Type B pancreatic cell (in vitro differentiated cells): Measurements from ENCODE around the gene BANP. TPM values are rescaled to one million over a fixed set of nuclear protein-coding genes. Genes with fewer than 3 reads are reported as not detected.
"Not testable (repeated sequence)": the region's sequence is repeated elsewhere in the genome, so short reads cannot be mapped to it uniquely, and the experiment has no call there.

Experiments used
- DNase-seq: peaks from one replicate; pipeline ENCODE4 v3.0.0; 2021; ENCODE audit warnings: mixed read lengths; ENCODE audit not compliant: unreplicated experiment; ENCODE audit errors: extremely low spot score
- H3K27ac Mint-ChIP-seq: 2 replicates; pipeline ENCODE4 v1.8.0; 2021; ENCODE audit warnings: mild to moderate bottlenecking, mixed read lengths
- H3K27me3 Mint-ChIP-seq: 2 replicates; pipeline ENCODE4 v1.8.0; 2021; ENCODE audit warnings: mixed read lengths
- H3K36me3 Mint-ChIP-seq: 2 replicates; pipeline ENCODE4 v1.8.0; 2021; ENCODE audit warnings: mixed read lengths
- H3K4me1 Mint-ChIP-seq: one replicate; pipeline ENCODE4 v1.8.0; 2021; ENCODE audit warnings: mixed read lengths; ENCODE audit not compliant: unreplicated experiment
- H3K4me3 Mint-ChIP-seq: 2 replicates; pipeline ENCODE4 v1.8.0; 2021; ENCODE audit warnings: mild to moderate bottlenecking, mixed read lengths
- H3K9me3 Mint-ChIP-seq: 2 replicates; pipeline ENCODE4 v1.8.0; 2021; ENCODE audit warnings: mixed read lengths
- total RNA-seq: library from RNA; stranded (reverse); gene quantifications from 2 replicates; pipeline ENCODE4 v1.2.1, GENCODE V29; 2021; ENCODE audit warnings: low replicate concordance
- TF ChIP-seq, protein P1 (sequence below): fragments of 200-600 bp; sonication (generic); conservative IDR thresholded peaks from 2 replicates; pipeline ENCODE4 v1.5.0; 2021; ENCODE audit warnings: antibody characterized with exemption, mild to moderate bottlenecking

BANP gene
- total RNA-seq, 1 donor from 2014 or later = 36.9 TPM

DNA sequence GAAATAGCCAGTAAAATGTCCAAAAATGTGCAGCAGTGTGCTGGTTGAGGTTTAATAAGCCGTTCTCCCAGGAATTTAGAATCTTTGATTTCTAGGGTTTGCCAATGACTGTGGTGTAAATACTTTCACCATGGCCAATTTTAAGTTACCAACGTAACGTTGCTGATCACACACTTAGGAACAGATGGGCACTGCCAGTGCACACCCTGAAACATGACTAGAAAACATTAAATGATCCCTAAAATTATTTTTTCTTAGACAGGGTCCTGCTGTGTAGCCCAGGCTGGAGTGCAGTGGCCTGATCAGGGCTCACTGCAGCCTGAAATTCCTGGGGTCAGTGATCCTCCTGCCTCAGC is 18.1 kb upstream of the BANP start:
- TF ChIP-seq, protein P1, sequence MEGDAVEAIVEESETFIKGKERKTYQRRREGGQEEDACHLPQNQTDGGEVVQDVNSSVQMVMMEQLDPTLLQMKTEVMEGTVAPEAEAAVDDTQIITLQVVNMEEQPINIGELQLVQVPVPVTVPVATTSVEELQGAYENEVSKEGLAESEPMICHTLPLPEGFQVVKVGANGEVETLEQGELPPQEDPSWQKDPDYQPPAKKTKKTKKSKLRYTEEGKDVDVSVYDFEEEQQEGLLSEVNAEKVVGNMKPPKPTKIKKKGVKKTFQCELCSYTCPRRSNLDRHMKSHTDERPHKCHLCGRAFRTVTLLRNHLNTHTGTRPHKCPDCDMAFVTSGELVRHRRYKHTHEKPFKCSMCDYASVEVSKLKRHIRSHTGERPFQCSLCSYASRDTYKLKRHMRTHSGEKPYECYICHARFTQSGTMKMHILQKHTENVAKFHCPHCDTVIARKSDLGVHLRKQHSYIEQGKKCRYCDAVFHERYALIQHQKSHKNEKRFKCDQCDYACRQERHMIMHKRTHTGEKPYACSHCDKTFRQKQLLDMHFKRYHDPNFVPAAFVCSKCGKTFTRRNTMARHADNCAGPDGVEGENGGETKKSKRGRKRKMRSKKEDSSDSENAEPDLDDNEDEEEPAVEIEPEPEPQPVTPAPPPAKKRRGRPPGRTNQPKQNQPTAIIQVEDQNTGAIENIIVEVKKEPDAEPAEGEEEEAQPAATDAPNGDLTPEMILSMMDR = no peak
- Mint-ChIP-seq H3K4me3 (no peak overlapping the region), H3K27me3 (no peaks in the 10 kb centered on the region), H3K27ac (peak overlapping the region; percentile 56), H3K9me3 (no peaks in the 10 kb centered on the region), H3K36me3 (no peaks in the 10 kb centered on the region), H3K4me1 (no peaks in the 10 kb centered on the region)
- DNase-seq = no peak

DNA sequence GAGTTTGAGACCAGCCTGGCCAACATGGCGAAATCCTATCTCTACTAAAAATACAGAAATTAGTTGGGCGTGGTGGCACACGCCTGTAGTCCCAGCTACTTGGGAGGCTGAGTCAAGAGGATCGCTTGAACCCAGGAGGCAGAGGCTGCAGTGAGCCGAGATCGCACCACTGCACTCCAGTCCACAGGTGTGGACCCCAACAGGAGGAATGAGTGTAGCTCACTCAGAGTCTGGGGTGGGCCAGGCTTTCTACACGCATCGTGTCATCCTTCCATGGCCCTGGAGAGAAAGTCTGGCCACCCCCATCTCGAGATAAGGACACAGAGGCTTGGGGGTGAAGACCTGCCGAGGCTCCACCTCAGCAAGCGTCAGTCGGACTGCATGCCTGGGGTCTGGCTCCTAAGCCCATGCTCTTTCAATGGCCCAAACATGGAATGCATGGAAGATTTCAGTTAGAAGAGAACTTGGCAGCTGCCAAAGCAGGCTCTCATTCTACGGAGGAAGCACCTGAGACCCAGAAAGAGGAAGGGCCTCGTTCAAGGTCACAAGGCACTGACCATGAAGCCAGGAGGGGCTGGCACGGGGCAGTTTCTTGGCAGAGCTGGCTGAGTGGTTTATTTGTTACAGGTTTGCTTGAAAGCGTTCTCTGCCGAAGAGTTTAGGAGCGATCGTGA is 16.3 kb upstream of the BANP start:
- not testable (repeated sequence) for H3K36me3 Mint-ChIP-seq, H3K27me3 Mint-ChIP-seq, DNase-seq, H3K9me3 Mint-ChIP-seq, H3K4me1 Mint-ChIP-seq, H3K27ac Mint-ChIP-seq, H3K4me3 Mint-ChIP-seq

DNA sequence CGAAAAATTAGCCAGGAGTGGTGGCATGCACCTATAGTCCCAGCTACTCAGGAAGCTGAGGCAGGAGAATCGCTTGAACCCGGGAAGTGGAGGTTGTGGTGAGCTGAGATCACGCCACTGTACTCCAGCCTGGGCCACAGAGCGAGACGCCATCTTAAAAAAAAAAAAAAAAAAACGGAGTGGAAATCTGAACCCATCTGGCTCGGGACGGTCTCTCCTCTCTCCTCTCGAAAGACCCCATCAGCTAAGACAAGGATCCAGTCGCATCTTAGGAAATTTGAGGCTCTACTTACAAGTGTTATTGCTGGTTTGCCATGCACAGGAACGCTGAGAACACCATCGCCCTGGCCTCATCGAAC is 15.2 kb upstream of the BANP start:
- not testable (repeated sequence) for H3K27me3 Mint-ChIP-seq, H3K36me3 Mint-ChIP-seq, H3K4me1 Mint-ChIP-seq

DNA sequence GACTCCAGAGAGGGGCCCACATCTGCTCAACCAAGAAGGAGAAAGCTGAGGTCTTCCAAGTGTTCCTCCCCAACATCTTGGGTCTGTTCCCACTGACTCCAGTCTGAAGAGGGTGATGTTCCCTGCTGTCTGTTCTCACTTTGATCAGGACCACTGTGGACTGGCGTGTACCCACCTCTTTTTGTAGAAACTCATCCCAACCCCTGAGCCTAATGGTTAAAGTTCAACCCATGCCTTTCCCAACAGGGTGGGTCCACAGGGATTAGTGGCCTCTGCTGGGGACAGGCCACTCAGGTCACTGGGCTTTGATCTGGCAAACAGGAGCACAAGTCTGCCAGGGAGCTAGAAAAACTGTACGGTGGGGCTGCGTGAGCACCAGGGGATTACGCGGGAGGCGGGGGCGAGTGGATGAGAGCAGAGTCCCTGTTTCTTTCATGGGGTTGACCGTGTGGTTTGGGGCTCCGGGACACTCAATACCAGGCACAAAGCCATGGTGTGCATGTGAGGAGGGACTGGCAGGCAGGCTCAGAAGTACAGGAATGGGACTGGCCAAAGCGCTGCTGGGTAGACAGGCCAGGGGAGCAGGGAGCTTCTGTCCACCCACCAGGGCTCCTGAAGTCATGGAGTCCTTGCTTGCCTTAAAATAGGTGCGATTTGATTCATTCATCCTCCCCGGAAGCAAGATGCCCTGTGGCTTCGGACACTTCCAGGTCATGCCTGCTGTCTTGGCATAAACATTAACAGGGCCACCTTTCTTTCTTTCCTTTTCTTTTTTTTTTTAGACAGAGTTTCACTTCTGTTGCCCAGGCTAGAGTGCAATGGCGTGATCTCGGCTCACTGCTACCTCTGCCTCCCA is 14.6 kb upstream of the BANP start, which contains the start of gene CA5A:
TSS of gene CA5A (minus strand) at position 155 of the 856 bp plus-strand sequence. CDS start at position 76, 79 bp downstream.
- H3K9me3 Mint-ChIP-seq = no peaks in the 10 kb centered on the region
- H3K4me3 Mint-ChIP-seq = no peak within 1 kb of the TSS
- H3K36me3 Mint-ChIP-seq = no peaks in the 10 kb centered on the region
- no peaks in the 10 kb centered on the region for H3K4me1 Mint-ChIP-seq
- no peak within 1 kb of the TSS for H3K27ac Mint-ChIP-seq
- no peaks in the 10 kb centered on the region for H3K27me3 Mint-ChIP-seq
- TF ChIP-seq, protein P1 = no peak
- DNase-seq = no peak

More for the DNA sequence above, 15.2 kb upstream of the BANP start:
- H3K9me3 Mint-ChIP-seq, H3K27ac Mint-ChIP-seq, DNase-seq, H3K4me3 Mint-ChIP-seq: not testable (repeated sequence)

GRCh38 chr16:87937231-87937542 is 14.0 kb upstream of the BANP start:
- H3K27ac Mint-ChIP-seq, H3K4me3 Mint-ChIP-seq, H3K9me3 Mint-ChIP-seq, H3K4me1 Mint-ChIP-seq, DNase-seq, H3K36me3 Mint-ChIP-seq, H3K27me3 Mint-ChIP-seq: not testable (repeated sequence)

GRCh38 chr16:87938412-87938949 is 12.8 kb upstream of the BANP start:
- Mint-ChIP-seq H3K36me3 (no peaks in the 10 kb centered on the region), H3K27me3 (no peaks in the 10 kb centered on the region), H3K27ac (no peak overlapping the region), H3K9me3 (no peaks in the 10 kb centered on the region), H3K4me1 (no peaks in the 10 kb centered on the region), H3K4me3 (no peak overlapping the region)
- TF ChIP-seq, protein P1 = no peak
- no peak for DNase-seq
